Stimulated activated CD4-positive, alpha-beta T cell treated with anti-CD3 and anti-CD28 coated beads, Interleukin-15, amount 100 ng/mL, for 48 hours (primary cell): ENCODE measurements around the gene PLCL2.

ENCODE experiments used
- DNase-seq, 2 donors: peaks; one replicate each; pipeline ENCODE4 v3.0.0-alpha.2; 2020; ENCODE audit warnings: low read depth in 2 of 2

Gene PLCL2

DNA sequence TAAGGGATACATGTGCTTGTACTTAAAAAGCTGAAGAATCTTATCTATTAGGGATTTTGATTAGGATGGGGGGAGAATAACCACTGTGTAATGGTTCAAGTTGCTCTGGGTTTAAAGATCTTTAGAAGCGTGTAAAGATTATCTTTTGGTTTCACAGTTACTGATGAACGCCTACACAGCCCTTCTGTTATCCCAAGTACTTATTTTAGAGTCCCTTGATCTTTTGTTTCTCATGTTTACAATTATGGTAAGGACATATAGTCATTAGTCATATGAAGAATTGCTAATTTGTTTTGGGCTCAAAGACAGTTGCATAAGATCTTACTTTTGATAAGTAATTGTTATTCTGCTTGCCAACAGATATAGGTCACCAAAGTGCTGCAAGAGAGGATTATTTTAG lies 160.1 kb downstream of the PLCL2 start:
- no peak for DNase-seq

GRCh38 chr3:17045705-17046104 lies 160.9 kb downstream of the PLCL2 start:
- no peak for DNase-seq

DNA sequence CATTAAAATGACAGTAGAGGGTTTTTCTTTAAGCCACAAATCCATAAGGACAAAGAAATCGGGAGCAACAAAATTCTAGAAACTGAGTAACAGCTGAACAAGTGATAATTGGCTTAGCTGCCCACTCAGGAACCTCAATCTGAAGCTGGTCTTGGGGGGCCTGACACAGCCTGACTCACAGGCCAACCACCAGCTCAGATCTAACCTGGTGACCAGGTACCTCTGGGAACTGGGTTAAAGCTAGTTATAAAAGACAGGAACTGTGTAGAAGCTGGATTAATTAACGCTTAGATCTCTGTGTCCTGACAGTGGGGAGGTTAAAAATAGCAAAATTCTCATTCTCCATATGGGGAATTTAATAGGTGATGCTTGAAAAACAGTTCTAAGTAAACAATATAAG lies 161.9 kb downstream of the PLCL2 start:
- no peak for DNase-seq

GRCh38 chr3:17047162-17047561 lies 162.4 kb downstream of the PLCL2 start:
- no peak for DNase-seq

GRCh38 chr3:17047894-17048293 lies 163.1 kb downstream of the PLCL2 start:
- DNase-seq = no peak

DNA sequence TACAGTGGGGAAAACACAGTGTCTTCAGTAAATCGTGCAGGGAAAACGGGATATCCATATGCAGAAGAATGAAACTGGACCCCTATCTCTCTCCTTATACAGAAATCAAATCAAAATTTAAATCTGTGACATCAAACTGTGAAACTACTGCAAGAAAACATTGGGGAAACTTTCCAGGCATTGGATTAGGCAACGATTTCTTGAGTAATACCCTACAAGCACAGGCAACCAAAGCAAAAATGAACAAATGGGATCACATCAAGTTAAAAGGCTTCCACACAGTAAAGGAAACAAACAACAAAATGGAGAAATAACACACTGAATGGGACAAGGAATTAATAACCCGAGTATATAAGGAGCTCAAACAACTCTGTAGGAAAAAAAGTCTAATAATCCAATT lies 165.3 kb downstream of the PLCL2 start:
- DNase-seq = no peak

DNA sequence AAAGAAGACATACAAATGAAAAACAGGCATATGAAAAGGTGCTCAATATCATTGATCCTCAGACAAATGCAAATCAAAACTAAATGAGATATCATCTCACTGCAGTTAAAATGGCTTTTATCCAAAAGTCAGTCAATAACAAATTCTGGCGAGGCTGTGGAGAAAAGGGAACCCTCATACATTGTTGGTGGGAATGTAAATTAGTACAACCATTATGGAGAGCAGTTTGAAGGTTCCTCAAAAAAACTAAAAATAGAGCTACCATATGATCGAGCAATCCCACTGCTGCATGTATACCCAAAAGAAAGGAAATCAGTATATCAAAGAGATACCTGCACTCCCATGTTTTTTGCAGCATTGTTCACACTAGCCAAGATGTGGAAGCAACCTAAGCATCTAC lies 165.8 kb downstream of the PLCL2 start:
- no peak for DNase-seq

DNA sequence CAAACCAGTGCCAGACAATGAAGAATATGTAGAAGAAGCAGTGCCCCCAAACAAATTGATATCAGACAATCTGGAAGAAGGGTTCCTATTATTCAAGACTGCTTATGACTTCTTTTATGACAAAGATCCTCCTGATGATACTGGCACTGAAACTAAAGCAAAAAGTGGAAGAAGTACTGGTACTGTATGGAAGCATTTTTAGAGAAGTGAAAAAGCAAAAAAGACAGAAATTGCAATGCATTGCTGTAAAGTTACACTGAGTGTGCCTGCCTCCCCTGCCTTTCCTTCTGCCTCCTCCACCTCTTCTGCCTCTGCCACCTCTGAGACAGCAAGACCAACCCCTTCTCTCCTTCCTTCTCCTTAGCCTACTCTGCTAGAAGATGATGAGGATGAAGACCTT lies 167.6 kb downstream of the PLCL2 start:
- no peak for DNase-seq

GRCh38 chr3:17054301-17054981 lies 169.7 kb downstream of the PLCL2 start:
- DNase-seq = no peak

DNA sequence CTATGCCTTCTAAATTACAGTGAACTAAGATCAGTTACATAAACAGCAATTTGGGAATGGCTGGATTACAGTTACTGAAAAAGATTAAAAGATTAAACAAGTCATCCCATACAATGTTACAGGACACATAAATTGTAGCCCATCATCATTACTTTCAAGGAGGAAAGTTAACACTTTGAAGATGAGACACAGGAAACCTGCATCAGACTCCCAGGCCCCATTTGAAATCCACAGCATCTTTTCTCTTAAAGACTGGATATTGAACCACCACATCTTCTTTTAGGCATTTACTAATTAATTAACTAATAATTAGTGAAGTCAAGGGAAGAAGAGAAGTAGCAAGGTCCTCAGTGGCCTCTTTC lies 170.2 kb downstream of the PLCL2 start:
- DNase-seq = no peak

GRCh38 chr3:17055374-17056276 lies 170.9 kb downstream of the PLCL2 start:
- DNase-seq = no peak

DNA sequence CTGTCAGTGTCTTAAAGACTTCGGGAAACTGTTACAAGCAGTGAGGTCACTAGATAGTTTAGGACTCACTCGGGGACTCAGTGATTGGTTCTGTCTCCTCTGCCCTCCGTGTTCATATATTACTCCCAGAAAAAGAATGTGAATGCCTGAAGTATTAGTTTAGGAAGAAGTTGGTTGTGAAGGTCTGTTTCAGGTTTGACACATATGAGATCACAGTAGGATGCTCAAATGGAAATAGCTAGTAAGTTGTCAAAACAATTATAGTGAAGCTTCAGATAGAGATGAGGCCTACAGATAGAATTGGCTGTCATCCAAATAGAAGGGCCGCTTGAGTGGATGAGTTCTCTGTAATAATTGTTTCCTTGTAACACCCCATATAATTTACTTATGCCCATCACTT lies 172.6 kb downstream of the PLCL2 start:
- DNase-seq = no peak

- no peak for DNase-seq
Observed at GRCh38 chr3:17059989-17060550, 175.3 kb downstream of the PLCL2 start.

- DNase-seq = no peak
Observed at GRCh38 chr3:17061005-17061404, 176.2 kb downstream of the PLCL2 start.

GRCh38 chr3:17062736-17063135 lies 178.0 kb downstream of the PLCL2 start:
- DNase-seq = no peak

GRCh38 chr3:17063596-17063995 lies 178.8 kb downstream of the PLCL2 start:
- no peak for DNase-seq

DNA sequence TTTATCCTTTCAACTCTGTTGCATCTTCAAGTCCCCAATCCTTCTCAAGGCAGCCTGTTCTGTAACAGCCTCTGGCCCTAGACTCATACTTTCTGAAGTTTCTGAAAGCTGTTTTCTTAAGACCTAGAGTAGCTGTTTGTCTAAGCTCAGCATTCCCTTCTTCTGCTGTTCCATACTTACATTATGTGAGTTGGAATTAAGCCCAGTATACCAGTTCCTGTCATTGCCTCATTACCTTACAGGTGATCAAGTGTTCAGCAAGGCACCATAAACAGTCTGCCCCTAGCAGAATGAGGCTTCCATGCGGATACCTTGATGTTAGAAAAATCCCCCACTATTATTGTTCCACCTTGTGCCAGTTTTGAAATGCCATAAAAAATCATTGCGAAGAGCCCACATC lies 180.6 kb downstream of the PLCL2 start:
- no peak for DNase-seq

DNA sequence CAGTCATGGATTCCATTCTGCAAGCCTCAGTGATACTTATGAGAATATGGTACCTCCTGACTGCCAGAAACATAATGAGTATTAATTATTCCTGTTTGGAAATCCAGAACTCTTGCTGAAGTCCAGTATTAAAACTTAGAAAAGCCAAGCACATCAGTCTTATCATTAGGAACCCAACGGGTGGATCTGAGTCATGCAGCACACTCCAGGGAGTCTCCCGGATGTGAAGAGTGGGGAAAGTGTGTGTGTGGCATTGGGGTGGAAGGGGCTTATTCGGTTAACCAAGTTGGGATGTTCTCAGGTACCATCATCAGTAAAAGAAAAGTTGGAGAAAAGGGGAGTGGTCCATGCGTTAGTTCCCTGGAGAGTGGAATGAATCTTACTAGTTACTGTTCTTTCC lies 181.1 kb downstream of the PLCL2 start:
- DNase-seq = no peak

GRCh38 chr3:17069754-17070153 lies 185.0 kb downstream of the PLCL2 start:
- no peak for DNase-seq

GRCh38 chr3:17070161-17070959 lies 185.6 kb downstream of the PLCL2 start:
- no peak for DNase-seq

DNA sequence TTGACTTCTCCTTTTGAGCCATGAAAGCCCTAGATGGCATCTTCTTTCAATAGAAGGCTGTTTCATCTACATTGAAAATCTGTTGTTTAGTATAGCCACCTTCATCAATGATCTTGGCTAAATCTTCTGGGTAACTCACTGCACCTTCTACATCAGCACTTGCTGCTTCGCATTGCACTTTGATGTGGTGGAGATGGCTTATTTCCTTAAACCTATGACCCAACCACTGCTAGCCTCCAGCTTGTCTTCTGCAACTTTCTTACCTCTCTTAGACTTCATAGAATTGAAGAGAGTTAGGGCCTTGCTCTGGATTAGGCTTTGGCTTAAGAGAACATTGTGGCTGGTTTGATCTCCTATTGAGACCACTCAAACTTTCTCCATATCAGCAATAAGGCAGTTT lies 189.8 kb downstream of the PLCL2 start:
- no peak for DNase-seq

GRCh38 chr3:17075358-17075757 lies 190.6 kb downstream of the PLCL2 start:
- no peak for DNase-seq
